Tibial nerve (tissue), 3 donors: ENCODE measurements around the gene AFF3.

Experiments used
- POLR2A ChIP-seq, 2 donors: fragments of 450-650 bp; IDR thresholded peaks; one replicate each; pipeline ENCODE4 v1.6.1; 2017; ENCODE audit warnings: antibody characterized with exemption in 2 of 2, mild to moderate bottlenecking in 2 of 2, moderate library complexity in 2 of 2
- TF ChIP-seq, protein P1 (sequence below), 5 experiments: fragments of 200-600 bp in 3 of 5; fragments of 450-650 bp in 2 of 5; sonication (generic) in 3 of 5; IDR thresholded peaks; one replicate each; pipeline ENCODE4 v1.5.1; 2016 to 2019; ENCODE audit warnings: antibody characterized with exemption in 5 of 5, mild to moderate bottlenecking in 3 of 5, moderate library complexity in 2 of 5

- TF ChIP-seq, protein P1, sequence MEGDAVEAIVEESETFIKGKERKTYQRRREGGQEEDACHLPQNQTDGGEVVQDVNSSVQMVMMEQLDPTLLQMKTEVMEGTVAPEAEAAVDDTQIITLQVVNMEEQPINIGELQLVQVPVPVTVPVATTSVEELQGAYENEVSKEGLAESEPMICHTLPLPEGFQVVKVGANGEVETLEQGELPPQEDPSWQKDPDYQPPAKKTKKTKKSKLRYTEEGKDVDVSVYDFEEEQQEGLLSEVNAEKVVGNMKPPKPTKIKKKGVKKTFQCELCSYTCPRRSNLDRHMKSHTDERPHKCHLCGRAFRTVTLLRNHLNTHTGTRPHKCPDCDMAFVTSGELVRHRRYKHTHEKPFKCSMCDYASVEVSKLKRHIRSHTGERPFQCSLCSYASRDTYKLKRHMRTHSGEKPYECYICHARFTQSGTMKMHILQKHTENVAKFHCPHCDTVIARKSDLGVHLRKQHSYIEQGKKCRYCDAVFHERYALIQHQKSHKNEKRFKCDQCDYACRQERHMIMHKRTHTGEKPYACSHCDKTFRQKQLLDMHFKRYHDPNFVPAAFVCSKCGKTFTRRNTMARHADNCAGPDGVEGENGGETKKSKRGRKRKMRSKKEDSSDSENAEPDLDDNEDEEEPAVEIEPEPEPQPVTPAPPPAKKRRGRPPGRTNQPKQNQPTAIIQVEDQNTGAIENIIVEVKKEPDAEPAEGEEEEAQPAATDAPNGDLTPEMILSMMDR (IDR thresholded peaks at IDR 0.05), result no peak
- TF ChIP-seq POLR2A (IDR thresholded peaks at IDR 0.05), result no peak
Observed at GRCh38 chr2:100077935-100078334, 64.5 kb downstream of the AFF3 start.
